K562 (cell line): ENCODE measurements around the gene BRSK1. TPM values are rescaled to one million over a fixed set of nuclear protein-coding genes. Genes with fewer than 3 reads are reported as not detected.

Source experiments
- BRF1 ChIP-seq: IDR thresholded peaks from 3 replicates; pipeline ENCODE4 v1.6.1; 2011; ENCODE audit warnings: borderline replicate concordance, mild to moderate bottlenecking; ENCODE audit not compliant: insufficient read length; ENCODE audit errors: extremely low read depth
- HCFC1 ChIP-seq: IDR thresholded peaks from 2 replicates; pipeline ENCODE4 v1.6.1; 2012; ENCODE audit warnings: low read depth, low read length, improper control_type of control experiment
- NRF1 ChIP-seq, 2 experiments: fragments of 450-650 bp; IDR thresholded peaks in 1 of 2; conservative IDR thresholded peaks in 1 of 2; 2 replicates each; pipeline ENCODE4 v1.6.1; 2014; ENCODE audit warnings: mild to moderate bottlenecking in 2 of 2
- RERE ChIP-seq: sonication (generic); formaldehyde crosslinking; IDR thresholded peaks from 2 replicates; pipeline ENCODE4 v1.8.0; 2023; ENCODE audit warnings: missing genetic modification reagents, mild to moderate bottlenecking, borderline replicate concordance
- RREB1 ChIP-seq: fragments of 250-450 bp; sonication (Bioruptor Pico); IDR thresholded peaks from 2 replicates; pipeline ENCODE4 v1.4.0; 2020
- THRA ChIP-seq: fragments of 450-650 bp; IDR thresholded peaks from 2 replicates; pipeline ENCODE4 v1.6.1; 2017; ENCODE audit warnings: mild to moderate bottlenecking, moderate library complexity
- ZMIZ1 ChIP-seq, 2 experiments: fragments of 150-350 bp in 1 of 2; IDR thresholded peaks; 2 replicates each; pipeline ENCODE4 v1.6.1; 2012 to 2016; ENCODE audit warnings: low read depth in 2 of 2, low read length in 2 of 2, mild to moderate bottlenecking in 1 of 2, moderate library complexity in 1 of 2
- ZNF444 ChIP-seq: fragments of 250-450 bp; sonication (Bioruptor Pico); IDR thresholded peaks from 2 replicates; pipeline ENCODE4 v1.4.0; 2020; ENCODE audit warnings: mild to moderate bottlenecking, moderate library complexity
- polyA plus RNA-seq, 8 experiments: library from polyadenylated mRNA; depleted of rRNA in 4 of 8; stranded (reverse) in 5 of 8; unstranded in 3 of 8; fragments of >200 nt; fragmentation: Nextera tagmentation in 2 of 8; fragmentation: Illumina TruSeq in 1 of 8; extraction: Ambion mirVana in 2 of 8; extraction: Trizol in 1 of 8; gene quantifications; 2 replicates each; pipeline versions ENCODE4 v1.2.1 to v1.2.3, GENCODE V29; 2011 to 2014; ENCODE audit warnings: inconsistent platforms in 1 of 8, missing spikeins in 1 of 8
- total RNA-seq, 7 experiments: library from RNA; depleted of rRNA in 6 of 7; stranded (reverse); fragments of >200 nt in 6 of 7; fragmentation: Illumina TruSeq in 2 of 7; extraction: Trizol in 2 of 7; gene quantifications; 2 replicates each; pipeline versions ENCODE4 v1.2.1 to v1.2.3, GENCODE V29; 2011 to 2021; ENCODE audit warnings: low replicate concordance in 1 of 7

Gene BRSK1
- total and polyA plus RNA-seq, 9 of the 15 experiments (the other 6 are each of a cell fraction or from before 2014, with no cell fraction given): 1.7 to 9.3 (median 3.8) TPM; not detected in 2

- TF ChIP-seq RERE (CRISPR knock-in tag) (no peak), THRA (no peak), HCFC1 (peak; percentile 99), RREB1 (CRISPR knock-in tag) (no peak), ZNF444 (CRISPR knock-in tag) (no peak), ZMIZ1 (IDR thresholded peaks at IDR 0.05; ENCODE audit: low read depth in 2 of 2, low read length in 2 of 2) (0 out of 4 replicates have a peak, but pooled peaks of 1 of the 2 experiments have one; percentile 55), BRF1 (no peak), NRF1 (conservative IDR thresholded peaks at IDR 0.05 in 1 of 2, IDR thresholded peaks at IDR 0.05 in 1 of 2) (peak; percentile 50 to 59)
These were observed 20.6 kb downstream of the BRSK1 start (continued) for GRCh38 chr19:55304279-55304978.
